HG03571 (cell line): ENCODE results near the gene GBP1.
"Not testable (repeated sequence)": the region's sequence is repeated elsewhere in the genome, so short reads cannot be mapped to it uniquely, and the experiment has no call there.

Experiments
- ATAC-seq: cut with Tn5 transposase; IDR thresholded peaks from one replicate; pipeline ENCODE4 v1.9.1; 2021; ENCODE audit not compliant: unreplicated experiment

The GBP1 gene

DNA sequence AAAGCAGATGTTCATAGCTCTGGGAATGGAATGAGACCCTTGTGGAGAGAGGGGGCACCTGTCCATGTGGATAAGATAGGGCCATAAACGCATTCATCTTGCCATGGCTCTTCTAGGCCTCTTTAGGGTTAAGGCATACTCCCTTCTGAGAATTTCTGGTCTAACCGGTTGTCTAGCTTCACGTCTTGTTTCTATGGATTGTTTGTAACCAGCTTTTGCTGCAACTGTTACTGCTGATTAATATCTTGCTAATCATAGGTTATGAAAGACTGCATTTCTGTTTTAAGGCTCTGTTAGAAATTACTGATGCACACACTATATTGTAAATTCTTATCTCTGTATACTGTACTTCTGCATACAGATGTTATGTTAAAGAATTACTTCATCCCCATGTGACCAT, 46.7 kb downstream of the GBP1 start:
- not testable (repeated sequence) for ATAC-seq

- no peak for ATAC-seq
These were observed 56.5 kb downstream of the GBP1 start for GRCh38 chr1:89008511-89008910.

DNA sequence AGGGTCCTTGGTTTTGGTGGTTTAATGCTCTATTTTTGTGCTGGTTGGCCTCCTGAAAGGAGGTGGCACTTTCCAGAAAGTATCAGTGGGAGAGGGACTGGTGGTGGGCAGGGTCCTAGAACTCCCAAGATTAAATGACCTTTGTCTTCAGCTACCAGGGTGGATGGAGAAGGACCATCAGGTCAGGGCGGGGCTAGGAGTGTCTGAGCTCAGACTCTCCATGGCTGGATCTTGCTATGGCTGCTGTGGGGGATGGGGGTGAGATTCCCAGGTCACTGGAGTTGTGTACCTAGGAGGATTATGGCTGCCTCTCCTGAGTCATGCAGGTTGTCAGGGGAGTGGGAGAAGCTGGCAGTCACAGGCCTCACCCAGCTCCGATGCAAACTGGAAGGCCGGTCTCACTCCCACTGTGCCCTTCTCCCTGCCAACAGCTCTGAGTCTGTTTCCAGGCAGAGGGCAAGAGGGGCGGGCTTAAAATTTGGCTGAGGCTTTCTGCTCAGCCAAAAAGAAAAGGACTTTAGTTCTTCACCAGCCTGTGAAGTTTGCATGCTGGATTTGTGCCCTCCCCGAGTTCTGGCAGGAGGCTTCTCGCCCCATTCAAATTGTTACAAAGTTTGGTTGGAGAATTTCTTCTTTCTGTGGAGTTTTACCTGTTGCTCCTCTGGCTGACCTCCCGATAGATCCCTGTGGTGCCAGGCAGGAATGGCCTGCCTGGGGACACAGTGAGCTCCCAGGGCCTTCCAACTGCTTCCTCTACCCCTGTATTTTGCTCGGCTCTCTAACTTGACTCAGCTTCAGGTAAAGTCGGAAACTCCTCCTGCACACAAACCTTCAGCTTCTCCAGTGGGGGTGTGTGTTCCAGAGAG, 59.5 kb downstream of the GBP1 start:
- no peak for ATAC-seq
